ENCODE data around the gene PPP2R2B.

Gene PPP2R2B

GRCh38 chr5:146719179-146719578 lies 159.4 kb downstream of the PPP2R2B start:
- TF ChIP-seq OSR1 (CRISPR knock-in tag; IDR thresholded peaks at IDR 0.05) (no peak), ARNTL (CRISPR knock-in tag; IDR thresholded peaks at IDR 0.05; ENCODE audit: borderline replicate concordance, low read depth) (no peak), TOX (CRISPR knock-in tag; IDR thresholded peaks at IDR 0.05; ENCODE audit: borderline replicate concordance) (no peak), ZFP30 (CRISPR knock-in tag; IDR thresholded peaks at IDR 0.05) (no peak), ZNF565 (CRISPR knock-in tag; conservative IDR thresholded peaks at IDR 0.05; ENCODE audit: low read depth) (no peak), SNAI2 (CRISPR knock-in tag; IDR thresholded peaks at IDR 0.05) (no peak), ESRRG (CRISPR knock-in tag; IDR thresholded peaks at IDR 0.05) (no peak), TCF4 (CRISPR knock-in tag; IDR thresholded peaks at IDR 0.05; ENCODE audit: borderline replicate concordance) (no peak), CSDC2 (CRISPR knock-in tag; IDR thresholded peaks at IDR 0.05) (no peak), ZNF70 (CRISPR knock-in tag; IDR thresholded peaks at IDR 0.05) (no peak), GLIS3 (CRISPR knock-in tag; IDR thresholded peaks at IDR 0.05) (no peak), PATZ1 (CRISPR knock-in tag; IDR thresholded peaks at IDR 0.05; ENCODE audit: borderline replicate concordance) (no peak), BACH2 (CRISPR knock-in tag; IDR thresholded peaks at IDR 0.05; ENCODE audit: borderline replicate concordance) (no peak), ZC3H10 (CRISPR knock-in tag; IDR thresholded peaks at IDR 0.05) (no peak)
- TF ChIP-seq, protein P1, sequence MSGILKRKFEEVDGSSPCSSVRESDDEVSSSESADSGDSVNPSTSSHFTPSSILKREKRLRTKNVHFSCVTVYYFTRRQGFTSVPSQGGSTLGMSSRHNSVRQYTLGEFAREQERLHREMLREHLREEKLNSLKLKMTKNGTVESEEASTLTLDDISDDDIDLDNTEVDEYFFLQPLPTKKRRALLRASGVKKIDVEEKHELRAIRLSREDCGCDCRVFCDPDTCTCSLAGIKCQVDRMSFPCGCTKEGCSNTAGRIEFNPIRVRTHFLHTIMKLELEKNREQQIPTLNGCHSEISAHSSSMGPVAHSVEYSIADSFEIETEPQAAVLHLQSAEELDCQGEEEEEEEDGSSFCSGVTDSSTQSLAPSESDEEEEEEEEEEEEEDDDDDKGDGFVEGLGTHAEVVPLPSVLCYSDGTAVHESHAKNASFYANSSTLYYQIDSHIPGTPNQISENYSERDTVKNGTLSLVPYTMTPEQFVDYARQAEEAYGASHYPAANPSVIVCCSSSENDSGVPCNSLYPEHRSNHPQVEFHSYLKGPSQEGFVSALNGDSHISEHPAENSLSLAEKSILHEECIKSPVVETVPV (CRISPR knock-in tag; IDR thresholded peaks at IDR 0.05), result no peak
- TF ChIP-seq, protein P2, sequence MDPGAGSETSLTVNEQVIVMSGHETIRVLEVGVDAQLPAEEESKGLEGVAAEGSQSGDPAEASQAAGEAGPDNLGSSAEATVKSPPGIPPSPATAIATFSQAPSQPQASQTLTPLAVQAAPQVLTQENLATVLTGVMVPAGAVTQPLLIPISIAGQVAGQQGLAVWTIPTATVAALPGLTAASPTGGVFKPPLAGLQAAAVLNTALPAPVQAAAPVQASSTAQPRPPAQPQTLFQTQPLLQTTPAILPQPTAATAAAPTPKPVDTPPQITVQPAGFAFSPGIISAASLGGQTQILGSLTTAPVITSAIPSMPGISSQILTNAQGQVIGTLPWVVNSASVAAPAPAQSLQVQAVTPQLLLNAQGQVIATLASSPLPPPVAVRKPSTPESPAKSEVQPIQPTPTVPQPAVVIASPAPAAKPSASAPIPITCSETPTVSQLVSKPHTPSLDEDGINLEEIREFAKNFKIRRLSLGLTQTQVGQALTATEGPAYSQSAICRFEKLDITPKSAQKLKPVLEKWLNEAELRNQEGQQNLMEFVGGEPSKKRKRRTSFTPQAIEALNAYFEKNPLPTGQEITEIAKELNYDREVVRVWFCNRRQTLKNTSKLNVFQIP (CRISPR knock-in tag; IDR thresholded peaks at IDR 0.05; ENCODE audit: borderline replicate concordance, low read depth), result no peak
- ATAC-seq, result no peak

- no peak for TF ChIP-seq ISL1 (CRISPR knock-in tag; IDR thresholded peaks at IDR 0.05)
- TF ChIP-seq ZC3H10 (CRISPR knock-in tag; IDR thresholded peaks at IDR 0.05), result no peak
- no peak for TF ChIP-seq ZNF70 (CRISPR knock-in tag; IDR thresholded peaks at IDR 0.05)
- TF ChIP-seq ZFP30 (CRISPR knock-in tag; IDR thresholded peaks at IDR 0.05), result no peak
- TF ChIP-seq PPARA (CRISPR knock-in tag; IDR thresholded peaks at IDR 0.05; ENCODE audit: borderline replicate concordance), result no peak
- TF ChIP-seq BACH2 (CRISPR knock-in tag; IDR thresholded peaks at IDR 0.05; ENCODE audit: borderline replicate concordance), result no peak
- TF ChIP-seq, protein P1 (CRISPR knock-in tag; IDR thresholded peaks at IDR 0.05), result no peak
- no peak for TF ChIP-seq OSR1 (CRISPR knock-in tag; IDR thresholded peaks at IDR 0.05)
- TF ChIP-seq CSDC2 (CRISPR knock-in tag; IDR thresholded peaks at IDR 0.05), result no peak
- TF ChIP-seq SNAI2 (CRISPR knock-in tag; IDR thresholded peaks at IDR 0.05), result no peak
- no peak for TF ChIP-seq GLIS3 (CRISPR knock-in tag; IDR thresholded peaks at IDR 0.05)
- no peak for ATAC-seq
Observed at GRCh38 chr5:146718609-146719008, 159.9 kb downstream of the PPP2R2B start.

GRCh38 chr5:146717951-146718350 lies 160.6 kb downstream of the PPP2R2B start:
- ATAC-seq, result no peak
- TF ChIP-seq ZFP3 (CRISPR knock-in tag; IDR thresholded peaks at IDR 0.05) (no peak), SNAI2 (CRISPR knock-in tag; IDR thresholded peaks at IDR 0.05) (no peak), ESRRG (CRISPR knock-in tag; IDR thresholded peaks at IDR 0.05) (no peak), ZNF565 (CRISPR knock-in tag; conservative IDR thresholded peaks at IDR 0.05; ENCODE audit: low read depth) (no peak), ZNF70 (CRISPR knock-in tag; IDR thresholded peaks at IDR 0.05) (no peak), TOX (CRISPR knock-in tag; IDR thresholded peaks at IDR 0.05; ENCODE audit: borderline replicate concordance) (no peak), OSR1 (CRISPR knock-in tag; IDR thresholded peaks at IDR 0.05) (no peak), CSDC2 (CRISPR knock-in tag; IDR thresholded peaks at IDR 0.05) (no peak), TSHZ2 (CRISPR knock-in tag; IDR thresholded peaks at IDR 0.05) (no peak), GLIS3 (CRISPR knock-in tag; IDR thresholded peaks at IDR 0.05) (no peak)
- TF ChIP-seq, protein P3, sequence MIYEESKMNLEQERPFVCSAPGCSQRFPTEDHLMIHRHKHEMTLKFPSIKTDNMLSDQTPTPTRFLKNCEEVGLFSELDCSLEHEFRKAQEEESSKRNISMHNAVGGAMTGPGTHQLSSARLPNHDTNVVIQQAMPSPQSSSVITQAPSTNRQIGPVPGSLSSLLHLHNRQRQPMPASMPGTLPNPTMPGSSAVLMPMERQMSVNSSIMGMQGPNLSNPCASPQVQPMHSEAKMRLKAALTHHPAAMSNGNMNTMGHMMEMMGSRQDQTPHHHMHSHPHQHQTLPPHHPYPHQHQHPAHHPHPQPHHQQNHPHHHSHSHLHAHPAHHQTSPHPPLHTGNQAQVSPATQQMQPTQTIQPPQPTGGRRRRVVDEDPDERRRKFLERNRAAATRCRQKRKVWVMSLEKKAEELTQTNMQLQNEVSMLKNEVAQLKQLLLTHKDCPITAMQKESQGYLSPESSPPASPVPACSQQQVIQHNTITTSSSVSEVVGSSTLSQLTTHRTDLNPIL (CRISPR knock-in tag; IDR thresholded peaks at IDR 0.05; ENCODE audit: low read depth), result no peak

Data from SK-N-SH treated with all-trans-retinoic acid at 6 μM for 48 hours (cell line).